ENCODE results near the gene SCUBE1. TPM values are rescaled to one million over a fixed set of nuclear protein-coding genes. Genes with fewer than 3 reads are reported as not detected.

The SCUBE1 gene
- polyA plus RNA-seq, 1 of the 3 experiments (the other 2 are of a cell fraction), result 0.56 TPM

DNA sequence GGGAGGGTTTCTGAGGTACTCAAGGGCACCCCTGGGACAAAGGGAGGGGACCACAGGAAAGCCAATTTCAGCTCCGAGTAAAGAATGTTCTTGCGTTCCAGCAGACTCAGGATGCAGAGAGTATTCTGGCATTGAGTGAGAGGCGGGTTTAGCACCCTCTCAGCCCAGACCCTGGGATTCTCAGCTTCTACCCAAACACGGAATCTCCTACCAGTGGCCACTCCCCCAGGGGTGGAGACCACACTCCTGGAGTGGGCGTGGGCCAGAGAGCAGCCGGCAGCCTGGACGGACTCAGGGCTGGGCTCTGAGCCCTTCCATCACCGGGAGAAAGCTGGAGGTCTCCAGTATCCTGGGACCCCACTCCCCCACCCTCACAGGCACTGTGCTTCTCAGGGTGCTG lies 130.1 kb downstream of the SCUBE1 start:
- no peaks in the 10 kb centered on the region for H3K36me3 ChIP-seq (replicated peaks in 1 of 2; ENCODE audit: control insufficient read depth in 1 of 2, insufficient read depth in 2 of 2, low read length in 1 of 2)
- H3K79me2 ChIP-seq (ENCODE audit: insufficient read depth), result no peaks in the 10 kb centered on the region
- WGBS (ENCODE audit: low lambda C conversion rate), result no CpG with 5 or more reads among the region's 8 CpGs
- no peaks in the 10 kb centered on the region for H3F3A ChIP-seq (replicated peaks; ENCODE audit: insufficient read depth)
- no peak overlapping the region for H3K27ac ChIP-seq (ENCODE audit: low read depth in 2 of 2, low read length in 1 of 2)
- ChIA-PET POLR2A (interaction anchor here (1.2 kb wide), 1 partner anchor 9 kb away, joined by 3 read pairs; no protein-coding TSS in a partner anchor), CTCF (no interaction called here)
- no peaks in the 10 kb centered on the region for H3K4me1 ChIP-seq (ENCODE audit: control insufficient read depth in 1 of 2, insufficient read depth in 2 of 2, low read depth in 1 of 2, low read length in 1 of 2)
- TF ChIP-seq TCF12 (IDR thresholded peaks at IDR 0.05), result no peak
- TF ChIP-seq JUND (IDR thresholded peaks at IDR 0.05), result no peak
- TF ChIP-seq TEAD4 (IDR thresholded peaks at IDR 0.05; ENCODE audit: borderline replicate concordance, insufficient read depth), result no peak
- TF ChIP-seq, protein P1, sequence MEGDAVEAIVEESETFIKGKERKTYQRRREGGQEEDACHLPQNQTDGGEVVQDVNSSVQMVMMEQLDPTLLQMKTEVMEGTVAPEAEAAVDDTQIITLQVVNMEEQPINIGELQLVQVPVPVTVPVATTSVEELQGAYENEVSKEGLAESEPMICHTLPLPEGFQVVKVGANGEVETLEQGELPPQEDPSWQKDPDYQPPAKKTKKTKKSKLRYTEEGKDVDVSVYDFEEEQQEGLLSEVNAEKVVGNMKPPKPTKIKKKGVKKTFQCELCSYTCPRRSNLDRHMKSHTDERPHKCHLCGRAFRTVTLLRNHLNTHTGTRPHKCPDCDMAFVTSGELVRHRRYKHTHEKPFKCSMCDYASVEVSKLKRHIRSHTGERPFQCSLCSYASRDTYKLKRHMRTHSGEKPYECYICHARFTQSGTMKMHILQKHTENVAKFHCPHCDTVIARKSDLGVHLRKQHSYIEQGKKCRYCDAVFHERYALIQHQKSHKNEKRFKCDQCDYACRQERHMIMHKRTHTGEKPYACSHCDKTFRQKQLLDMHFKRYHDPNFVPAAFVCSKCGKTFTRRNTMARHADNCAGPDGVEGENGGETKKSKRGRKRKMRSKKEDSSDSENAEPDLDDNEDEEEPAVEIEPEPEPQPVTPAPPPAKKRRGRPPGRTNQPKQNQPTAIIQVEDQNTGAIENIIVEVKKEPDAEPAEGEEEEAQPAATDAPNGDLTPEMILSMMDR (IDR thresholded peaks at IDR 0.05), result no peak
- TF ChIP-seq ELF1 (IDR thresholded peaks at IDR 0.05), result no peak
- no peak for TF ChIP-seq GABPA (IDR thresholded peaks at IDR 0.05; ENCODE audit: low read depth)
- TF ChIP-seq, protein P2, sequence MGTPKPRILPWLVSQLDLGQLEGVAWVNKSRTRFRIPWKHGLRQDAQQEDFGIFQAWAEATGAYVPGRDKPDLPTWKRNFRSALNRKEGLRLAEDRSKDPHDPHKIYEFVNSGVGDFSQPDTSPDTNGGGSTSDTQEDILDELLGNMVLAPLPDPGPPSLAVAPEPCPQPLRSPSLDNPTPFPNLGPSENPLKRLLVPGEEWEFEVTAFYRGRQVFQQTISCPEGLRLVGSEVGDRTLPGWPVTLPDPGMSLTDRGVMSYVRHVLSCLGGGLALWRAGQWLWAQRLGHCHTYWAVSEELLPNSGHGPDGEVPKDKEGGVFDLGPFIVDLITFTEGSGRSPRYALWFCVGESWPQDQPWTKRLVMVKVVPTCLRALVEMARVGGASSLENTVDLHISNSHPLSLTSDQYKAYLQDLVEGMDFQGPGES (IDR thresholded peaks at IDR 0.05; ENCODE audit: low read depth, low read length), result no peak
- TF ChIP-seq, protein P3, sequence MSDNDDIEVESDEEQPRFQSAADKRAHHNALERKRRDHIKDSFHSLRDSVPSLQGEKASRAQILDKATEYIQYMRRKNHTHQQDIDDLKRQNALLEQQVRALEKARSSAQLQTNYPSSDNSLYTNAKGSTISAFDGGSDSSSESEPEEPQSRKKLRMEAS (IDR thresholded peaks at IDR 0.05; ENCODE audit: low read depth), result no peak
- TF ChIP-seq NRF1 (IDR thresholded peaks at IDR 0.05; ENCODE audit: low read depth, low read length), result no peak
- TF ChIP-seq, protein P4, sequence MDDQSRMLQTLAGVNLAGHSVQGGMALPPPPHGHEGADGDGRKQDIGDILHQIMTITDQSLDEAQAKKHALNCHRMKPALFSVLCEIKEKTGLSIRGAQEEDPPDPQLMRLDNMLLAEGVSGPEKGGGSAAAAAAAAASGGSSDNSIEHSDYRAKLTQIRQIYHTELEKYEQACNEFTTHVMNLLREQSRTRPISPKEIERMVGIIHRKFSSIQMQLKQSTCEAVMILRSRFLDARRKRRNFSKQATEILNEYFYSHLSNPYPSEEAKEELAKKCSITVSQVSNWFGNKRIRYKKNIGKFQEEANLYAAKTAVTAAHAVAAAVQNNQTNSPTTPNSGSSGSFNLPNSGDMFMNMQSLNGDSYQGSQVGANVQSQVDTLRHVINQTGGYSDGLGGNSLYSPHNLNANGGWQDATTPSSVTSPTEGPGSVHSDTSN (IDR thresholded peaks at IDR 0.05), result no peak
- no peak for TF ChIP-seq GATA2 (CRISPR knock-in tag; IDR thresholded peaks at IDR 0.05)
- TF ChIP-seq, protein P5, sequence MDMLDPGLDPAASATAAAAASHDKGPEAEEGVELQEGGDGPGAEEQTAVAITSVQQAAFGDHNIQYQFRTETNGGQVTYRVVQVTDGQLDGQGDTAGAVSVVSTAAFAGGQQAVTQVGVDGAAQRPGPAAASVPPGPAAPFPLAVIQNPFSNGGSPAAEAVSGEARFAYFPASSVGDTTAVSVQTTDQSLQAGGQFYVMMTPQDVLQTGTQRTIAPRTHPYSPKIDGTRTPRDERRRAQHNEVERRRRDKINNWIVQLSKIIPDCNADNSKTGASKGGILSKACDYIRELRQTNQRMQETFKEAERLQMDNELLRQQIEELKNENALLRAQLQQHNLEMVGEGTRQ (IDR thresholded peaks at IDR 0.05; ENCODE audit: borderline replicate concordance, low read depth, low read length), result no peak
- TF ChIP-seq, protein P6, sequence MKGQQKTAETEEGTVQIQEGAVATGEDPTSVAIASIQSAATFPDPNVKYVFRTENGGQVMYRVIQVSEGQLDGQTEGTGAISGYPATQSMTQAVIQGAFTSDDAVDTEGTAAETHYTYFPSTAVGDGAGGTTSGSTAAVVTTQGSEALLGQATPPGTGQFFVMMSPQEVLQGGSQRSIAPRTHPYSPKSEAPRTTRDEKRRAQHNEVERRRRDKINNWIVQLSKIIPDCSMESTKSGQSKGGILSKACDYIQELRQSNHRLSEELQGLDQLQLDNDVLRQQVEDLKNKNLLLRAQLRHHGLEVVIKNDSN (IDR thresholded peaks at IDR 0.05; ENCODE audit: borderline replicate concordance, low read depth), result no peak
- no peak for TF ChIP-seq FOXM1 (IDR thresholded peaks at IDR 0.05; ENCODE audit: low read depth)
- TF ChIP-seq MXI1 (IDR thresholded peaks at IDR 0.05; ENCODE audit: low read depth, low read length), result no peak
- TF ChIP-seq RCOR1 (IDR thresholded peaks at IDR 0.05; ENCODE audit: low read length), result no peak
- TF ChIP-seq EZH2phosphoT487 (IDR thresholded peaks at IDR 0.05; ENCODE audit: borderline replicate concordance, low read depth), result no peak
- TF ChIP-seq SIN3A (IDR thresholded peaks at IDR 0.05; ENCODE audit: borderline replicate concordance, low read depth, low read length), result no peak
- TF ChIP-seq YY1 (IDR thresholded peaks at IDR 0.05; ENCODE audit: low read depth), result no peak
- TF ChIP-seq SMC3 (IDR thresholded peaks at IDR 0.05; ENCODE audit: low read depth, low read length), result no peak
- H3K9me3 ChIP-seq, result no peaks in the 10 kb centered on the region
- no peaks in the 10 kb centered on the region for H4K20me1 ChIP-seq (ENCODE audit: insufficient read depth)
- no peak overlapping the region for H2AFZ ChIP-seq (ENCODE audit: low read depth)
- no peaks in the 10 kb centered on the region for H3K27me3 ChIP-seq (ENCODE audit: insufficient read depth)
- no peaks in the 10 kb centered on the region for H3K9me2 ChIP-seq
- no peak overlapping the region for H3K4me2 ChIP-seq
- H3K4me3 ChIP-seq (ENCODE audit: low read depth in 2 of 2, low read length in 1 of 2), result no peak overlapping the region
- no peak overlapping the region for H3K9ac ChIP-seq
- no peak for DNase-seq

Measured in SK-N-SH (cell line).